Testis (tissue), 3 donors: ENCODE data around the gene H2AZ2. TPM values are rescaled to one million over a fixed set of nuclear protein-coding genes. Genes with fewer than 3 reads are reported as not detected.

Experiments used
- DNase-seq: peaks from one replicate; pipeline ENCODE4 v3.0.0-alpha.2; 2019
- H3K27ac ChIP-seq, 2 donors: fragments of 200-600 bp; sonication (generic); one replicate each; pipeline ENCODE4 v1.5.1; 2019
- H3K27me3 ChIP-seq: fragments of 200-600 bp; sonication (generic); one replicate; pipeline ENCODE4 v1.5.1; 2019
- H3K36me3 ChIP-seq: fragments of 200-600 bp; sonication (generic); one replicate; pipeline ENCODE4 v1.5.1; 2017; ENCODE audit warnings: low read depth; ENCODE audit errors: missing control alignments
- H3K4me1 ChIP-seq: fragments of 200-600 bp; sonication (generic); one replicate; pipeline ENCODE4 v1.5.1; 2019
- H3K4me3 ChIP-seq, 2 donors: fragments of 200-600 bp; sonication (generic); one replicate each; pipeline ENCODE4 v1.5.1; 2017 to 2019
- H3K9me3 ChIP-seq: fragments of 200-600 bp; sonication (generic); one replicate; pipeline ENCODE4 v1.5.1; 2017
- POLR2A ChIP-seq: fragments of 450-650 bp; IDR thresholded peaks from one replicate; pipeline ENCODE4 v1.6.1; 2017; ENCODE audit warnings: antibody characterized with exemption, mild to moderate bottlenecking, moderate library complexity
- WGBS, 2 donors: methylation state at CpG; one replicate each; pipeline ENCODE4 v1.1.5; 2018; 5-methylcytosine and 5-hydroxymethylcytosine counted together
- intact Hi-C: fragments of 100-400 bp; cut with DNase I; formaldehyde crosslinking; loops from one replicate; pipeline ENCODE4 v1.15.1; 2023; ENCODE audit warnings: low total_unique reads
- polyA plus RNA-seq: library from polyadenylated mRNA; stranded (reverse); fragments of 350-450 nt; fragmentation: Illumina TruSeq; extraction: RNeasy Lipid Tissue Mini Kit (QIAGEN cat#74804); gene quantifications from one replicate; pipeline ENCODE4 v1.2.3, GENCODE V29; 2014; ENCODE audit warnings: low read depth, low replicate concordance; ENCODE audit not compliant: insufficient read depth
- total RNA-seq, 2 donors: library from RNA; depleted of rRNA; stranded (reverse); fragments of >200 nt; gene quantifications; one replicate each; pipeline ENCODE4 v1.2.3, GENCODE V29; 2016
- TF ChIP-seq, protein P1 (sequence below), 3 experiments: fragments of 450-650 bp in 2 of 3; fragments of 200-600 bp in 1 of 3; sonication (generic) in 1 of 3; IDR thresholded peaks; one replicate each; pipeline ENCODE4 v1.5.1; 2016 to 2019; ENCODE audit warnings: antibody characterized with exemption in 3 of 3, mild to moderate bottlenecking in 2 of 3, moderate library complexity in 1 of 3

The H2AZ2 gene
- total and polyA plus RNA-seq, 3 donors from 2014 or later: 77.2 to 154 (median 103) TPM

DNA sequence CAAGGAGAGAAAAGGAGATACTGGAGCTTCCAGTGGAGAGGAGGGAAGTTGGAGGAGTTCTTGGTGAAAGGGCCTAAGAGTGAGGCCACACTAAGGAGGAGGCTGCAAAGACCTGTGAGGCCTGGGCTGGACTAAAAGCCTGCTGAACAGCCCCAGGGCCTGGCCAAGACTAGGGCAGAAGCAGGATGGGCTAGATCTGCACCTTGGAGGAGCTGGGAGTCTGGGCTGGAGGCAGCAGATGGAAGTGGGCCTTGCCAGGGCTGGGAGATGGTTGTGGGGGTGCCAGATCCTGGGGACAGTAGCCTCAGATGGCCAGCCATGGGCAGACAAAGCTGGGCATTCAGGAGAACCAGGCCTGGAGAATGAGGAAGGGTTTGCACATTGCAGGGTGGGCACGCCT, 43.9 kb upstream of the H2AZ2 start:
- DNase-seq: no peak
- TF ChIP-seq, protein P1, sequence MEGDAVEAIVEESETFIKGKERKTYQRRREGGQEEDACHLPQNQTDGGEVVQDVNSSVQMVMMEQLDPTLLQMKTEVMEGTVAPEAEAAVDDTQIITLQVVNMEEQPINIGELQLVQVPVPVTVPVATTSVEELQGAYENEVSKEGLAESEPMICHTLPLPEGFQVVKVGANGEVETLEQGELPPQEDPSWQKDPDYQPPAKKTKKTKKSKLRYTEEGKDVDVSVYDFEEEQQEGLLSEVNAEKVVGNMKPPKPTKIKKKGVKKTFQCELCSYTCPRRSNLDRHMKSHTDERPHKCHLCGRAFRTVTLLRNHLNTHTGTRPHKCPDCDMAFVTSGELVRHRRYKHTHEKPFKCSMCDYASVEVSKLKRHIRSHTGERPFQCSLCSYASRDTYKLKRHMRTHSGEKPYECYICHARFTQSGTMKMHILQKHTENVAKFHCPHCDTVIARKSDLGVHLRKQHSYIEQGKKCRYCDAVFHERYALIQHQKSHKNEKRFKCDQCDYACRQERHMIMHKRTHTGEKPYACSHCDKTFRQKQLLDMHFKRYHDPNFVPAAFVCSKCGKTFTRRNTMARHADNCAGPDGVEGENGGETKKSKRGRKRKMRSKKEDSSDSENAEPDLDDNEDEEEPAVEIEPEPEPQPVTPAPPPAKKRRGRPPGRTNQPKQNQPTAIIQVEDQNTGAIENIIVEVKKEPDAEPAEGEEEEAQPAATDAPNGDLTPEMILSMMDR (IDR thresholded peaks at IDR 0.05): no peak
- no peak for TF ChIP-seq POLR2A
- 70 to 100% methylated on average over 1 of the region's 1 CpG for WGBS, 2 donors

DNA sequence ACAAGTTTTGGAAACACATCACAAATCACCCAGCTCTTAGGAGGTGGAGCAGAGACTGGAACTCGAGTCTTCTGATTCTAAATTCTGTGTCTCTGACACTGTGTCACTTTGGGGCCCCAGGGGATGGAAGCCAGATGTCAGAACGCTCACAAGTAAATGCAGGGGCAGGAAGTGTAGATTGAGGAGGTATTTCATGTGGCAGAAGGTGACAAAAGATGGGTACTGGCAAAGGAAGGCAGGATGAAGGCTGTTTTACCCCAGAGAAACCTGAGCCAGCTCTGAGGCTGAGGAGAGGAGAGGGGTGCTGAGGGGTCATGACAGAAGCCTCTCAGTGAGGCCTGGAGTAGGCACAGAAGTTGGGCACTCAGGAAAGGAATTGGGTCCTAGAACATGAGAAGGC, 43.5 kb upstream of the H2AZ2 start:
- WGBS, 2 donors: 57 to 70% methylated on average over 2 of the region's 2 CpGs
- Histone ChIP-seq H3K36me3 (no peaks in the 10 kb centered on the region), H3K9me3 (no peaks in the 10 kb centered on the region), H3K4me1 (no peaks in the 10 kb centered on the region), H3K4me3 (no peak overlapping the region), H3K27me3 (no peaks in the 10 kb centered on the region), H3K27ac (no peak overlapping the region)
- DNase-seq: no peak
- no peak for TF ChIP-seq POLR2A
- TF ChIP-seq, protein P1 (IDR thresholded peaks at IDR 0.05): no peak
- intact Hi-C loops: no loop called here

More for the DNA sequence above, 43.9 kb upstream of the H2AZ2 start:
- no peaks in the 10 kb centered on the region for H3K9me3 ChIP-seq
- no peaks in the 10 kb centered on the region for H3K4me1 ChIP-seq
- intact Hi-C loops: no loop called here
- H3K27ac ChIP-seq: no peak overlapping the region
- no peaks in the 10 kb centered on the region for H3K27me3 ChIP-seq
- no peaks in the 10 kb centered on the region for H3K36me3 ChIP-seq
- H3K4me3 ChIP-seq: no peak overlapping the region

DNA sequence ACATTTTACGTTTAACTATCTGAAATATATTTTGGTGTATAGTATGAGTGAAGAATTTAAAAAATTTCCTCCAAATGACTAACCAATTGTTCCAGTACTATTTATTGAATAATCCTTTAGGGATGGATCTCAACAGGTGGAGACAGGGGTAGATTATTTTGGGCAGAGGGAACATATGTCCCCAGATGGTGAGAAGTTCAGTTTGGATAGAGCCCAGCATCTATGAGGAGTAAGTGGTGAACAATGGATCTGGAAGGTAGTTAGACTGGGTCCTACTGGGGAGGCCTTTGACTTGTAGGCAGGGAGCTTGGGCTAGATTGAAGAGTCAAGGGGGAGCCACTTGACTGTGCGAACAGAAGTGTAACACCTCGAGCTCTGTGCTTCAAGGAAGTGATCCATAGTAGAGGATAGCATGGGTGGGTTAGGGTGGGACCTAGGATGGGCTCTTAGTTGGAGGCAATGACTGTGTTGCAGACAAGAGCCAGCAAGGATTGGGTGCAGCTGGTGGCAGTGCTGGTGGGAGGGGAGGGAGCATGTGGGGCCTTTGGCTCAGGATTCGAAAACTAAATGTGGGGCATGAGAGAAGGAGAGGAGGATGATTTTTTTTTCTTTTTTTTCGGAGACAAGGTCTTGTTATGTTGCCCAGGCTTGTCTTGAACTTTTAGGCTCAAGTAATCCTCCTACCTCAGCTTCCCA, 41.3 kb upstream of the H2AZ2 start:
- intact Hi-C loops: no loop called here
- no peak overlapping the region for H3K27ac ChIP-seq
- H3K36me3 ChIP-seq: no peaks in the 10 kb centered on the region
- no peaks in the 10 kb centered on the region for H3K9me3 ChIP-seq
- no peak overlapping the region for H3K4me3 ChIP-seq
- DNase-seq: no peak
- H3K4me1 ChIP-seq: no peaks in the 10 kb centered on the region
- TF ChIP-seq POLR2A: no peak
- TF ChIP-seq, protein P1 (IDR thresholded peaks at IDR 0.05): no peak
- H3K27me3 ChIP-seq: no peaks in the 10 kb centered on the region
- WGBS, 2 donors: 86 to 93% methylated on average over 5 of the region's 5 CpGs

DNA sequence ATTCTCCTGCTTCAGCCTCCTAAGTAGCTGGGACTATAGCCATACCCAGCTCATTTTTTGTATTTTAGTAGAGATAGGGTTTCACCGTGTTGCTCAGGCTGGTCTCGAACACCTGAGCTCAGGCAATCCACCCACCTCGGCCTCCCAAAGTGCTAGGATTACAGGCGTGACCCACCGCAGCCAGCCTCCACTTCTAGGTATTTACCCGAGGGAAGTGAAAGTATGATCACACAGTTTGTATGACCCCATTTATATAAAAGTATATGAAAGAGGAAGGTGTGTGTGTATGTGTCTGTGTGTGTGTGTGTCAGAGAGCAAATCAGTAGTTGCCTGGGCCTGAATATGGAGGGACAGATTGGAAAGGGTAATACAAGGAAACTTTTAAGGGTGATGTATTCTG, 39.4 kb upstream of the H2AZ2 start:
- Histone ChIP-seq H3K4me3 (no peak overlapping the region), H3K27ac (no peak overlapping the region), H3K27me3 (no peaks in the 10 kb centered on the region), H3K9me3 (no peaks in the 10 kb centered on the region), H3K36me3 (no peaks in the 10 kb centered on the region), H3K4me1 (peaks cover 6% of the 10 kb centered on the region)
- DNase-seq: no peak
- 78 to 79% methylated on average over 6 of the region's 6 CpGs for WGBS, 2 donors
- TF ChIP-seq, protein P1 (IDR thresholded peaks at IDR 0.05): no peak
- intact Hi-C loops: no loop called here
